Erythroblast (primary cell): ENCODE data around the gene MRPL1.

Experiments used
- GATA1 ChIP-seq: IDR thresholded peaks from 2 replicates; pipeline ENCODE4 v1.6.1; 2011; ENCODE audit warnings: low read depth, mild to moderate bottlenecking, control low read depth, low read length, moderate library complexity
- POLR2A ChIP-seq: IDR thresholded peaks from 2 replicates; pipeline ENCODE4 v1.6.1; 2011; ENCODE audit warnings: mild to moderate bottlenecking, low read length

DNA sequence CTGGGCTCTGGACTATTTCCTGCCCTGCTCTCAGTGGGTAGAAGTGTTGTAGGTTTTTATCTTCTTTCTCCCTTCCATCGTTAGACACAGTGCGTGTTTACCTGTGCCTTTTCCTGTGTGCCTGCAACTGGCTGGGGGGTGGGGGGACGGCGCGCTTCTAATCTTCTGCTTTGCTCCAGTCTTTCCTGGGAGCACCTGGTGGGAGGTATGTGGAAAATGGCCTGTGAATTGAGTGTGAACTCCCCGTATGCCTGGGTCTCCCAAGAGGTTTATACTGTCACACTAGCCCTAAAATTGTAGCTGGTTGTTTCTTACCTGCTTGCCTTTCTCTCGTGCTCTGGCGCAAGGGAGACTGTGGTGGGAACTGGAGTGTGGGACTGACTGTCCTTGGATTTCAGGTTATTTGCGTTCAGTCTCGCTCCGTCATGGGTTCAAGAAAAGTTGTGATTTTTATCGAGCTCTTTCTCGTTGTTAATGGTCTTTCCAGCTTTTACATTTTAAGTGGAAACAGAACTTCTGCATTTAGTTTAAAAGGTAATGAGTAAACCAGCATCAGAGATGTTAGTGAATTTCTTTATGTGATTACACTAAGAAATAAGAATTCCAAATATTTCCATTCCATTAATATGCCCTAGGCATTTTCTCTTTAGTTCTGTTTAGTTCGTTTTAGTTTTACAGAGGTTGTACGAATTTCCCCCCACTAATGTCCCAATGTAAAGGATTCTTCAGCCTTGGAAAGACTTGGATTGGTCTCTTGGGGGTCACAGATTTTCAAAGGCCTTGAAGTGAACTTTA, 15.3 kb downstream of the MRPL1 start:
- TF ChIP-seq POLR2A (no peak), GATA1 (no peak)
